ENCODE data around the gene RCOR1.

RCOR1 gene

GRCh38 chr14:102556098-102556677 is 36.3 kb upstream of the RCOR1 start:
- 94 to 96% methylated on average over 7 to 8 of the region's 14 CpGs for WGBS, 2 experiments (ENCODE audit: insufficient coverage in 2 of 2)

GRCh38 chr14:102557434-102558226 is 34.8 kb upstream of the RCOR1 start:
- Histone ChIP-seq H3K4me3 (ENCODE audit: extremely low read depth, insufficient read depth, low read length, poor library complexity, severe bottlenecking) (no peak overlapping the region), H3K9me3 (ENCODE audit: control insufficient read depth, low read length) (no peaks in the 10 kb centered on the region), H3K4me1 (ENCODE audit: control insufficient read depth, insufficient read depth, low read length, poor library complexity, severe bottlenecking) (peaks cover 2% of the 10 kb centered on the region), H3K36me3 (ENCODE audit: control insufficient read depth, insufficient read depth, low read length) (no peaks in the 10 kb centered on the region), H3K27ac (ENCODE audit: low read depth, low read length, severe bottlenecking) (no peak overlapping the region)
- 85 to 89% methylated on average over 8 to 11 of the region's 12 CpGs for WGBS, 2 experiments (ENCODE audit: insufficient coverage in 2 of 2)

More at GRCh38 chr14:102556098-102556677, 36.3 kb upstream of the RCOR1 start:
- Histone ChIP-seq H3K4me1 (ENCODE audit: control insufficient read depth, insufficient read depth, low read length, poor library complexity, severe bottlenecking) (peaks cover 10% of the 10 kb centered on the region), H3K36me3 (ENCODE audit: control insufficient read depth, insufficient read depth, low read length) (no peaks in the 10 kb centered on the region), H3K4me3 (ENCODE audit: extremely low read depth, insufficient read depth, low read length, poor library complexity, severe bottlenecking) (no peak overlapping the region), H3K9me3 (ENCODE audit: control insufficient read depth, low read length) (no peaks in the 10 kb centered on the region), H3K27ac (ENCODE audit: low read depth, low read length, severe bottlenecking) (no peak overlapping the region)

- WGBS, 2 experiments (ENCODE audit: insufficient coverage in 2 of 2) = 81 to 84% methylated on average over 4 of the region's 4 CpGs
- Histone ChIP-seq H3K4me3 (ENCODE audit: extremely low read depth, insufficient read depth, low read length, poor library complexity, severe bottlenecking) (no peak overlapping the region), H3K27ac (ENCODE audit: low read depth, low read length, severe bottlenecking) (no peak overlapping the region), H3K9me3 (ENCODE audit: control insufficient read depth, low read length) (no peaks in the 10 kb centered on the region), H3K4me1 (ENCODE audit: control insufficient read depth, insufficient read depth, low read length, poor library complexity, severe bottlenecking) (no peaks in the 10 kb centered on the region), H3K36me3 (ENCODE audit: control insufficient read depth, insufficient read depth, low read length) (no peaks in the 10 kb centered on the region)
These were observed 33.9 kb upstream of the RCOR1 start for GRCh38 chr14:102558556-102558955.

GRCh38 chr14:102560458-102561261 is 31.8 kb upstream of the RCOR1 start:
- H3K9me3 ChIP-seq (ENCODE audit: control insufficient read depth, low read length) = no peaks in the 10 kb centered on the region
- no peaks in the 10 kb centered on the region for H3K36me3 ChIP-seq (ENCODE audit: control insufficient read depth, insufficient read depth, low read length)
- 88 to 94% methylated on average over 10 of the region's 14 CpGs for WGBS, 2 experiments (ENCODE audit: insufficient coverage in 2 of 2)
- H3K4me3 ChIP-seq (ENCODE audit: extremely low read depth, insufficient read depth, low read length, poor library complexity, severe bottlenecking) = no peak overlapping the region
- H3K27ac ChIP-seq (ENCODE audit: low read depth, low read length, severe bottlenecking) = no peak overlapping the region
- no peaks in the 10 kb centered on the region for H3K4me1 ChIP-seq (ENCODE audit: control insufficient read depth, insufficient read depth, low read length, poor library complexity, severe bottlenecking)

GRCh38 chr14:102565331-102565887 is 27.0 kb upstream of the RCOR1 start:
- Histone ChIP-seq H3K4me3 (ENCODE audit: extremely low read depth, insufficient read depth, low read length, poor library complexity, severe bottlenecking) (no peak overlapping the region), H3K4me1 (ENCODE audit: control insufficient read depth, insufficient read depth, low read length, poor library complexity, severe bottlenecking) (peaks cover 6% of the 10 kb centered on the region), H3K27ac (ENCODE audit: low read depth, low read length, severe bottlenecking) (no peak overlapping the region), H3K36me3 (ENCODE audit: control insufficient read depth, insufficient read depth, low read length) (no peaks in the 10 kb centered on the region), H3K9me3 (ENCODE audit: control insufficient read depth, low read length) (no peaks in the 10 kb centered on the region)
- WGBS, 2 experiments (ENCODE audit: insufficient coverage in 2 of 2) = 76 to 100% methylated on average over 5 to 6 of the region's 10 CpGs

- Histone ChIP-seq H3K4me3 (ENCODE audit: extremely low read depth, insufficient read depth, low read length, poor library complexity, severe bottlenecking) (no peak overlapping the region), H3K36me3 (ENCODE audit: control insufficient read depth, insufficient read depth, low read length) (no peaks in the 10 kb centered on the region), H3K9me3 (ENCODE audit: control insufficient read depth, low read length) (no peaks in the 10 kb centered on the region), H3K4me1 (ENCODE audit: control insufficient read depth, insufficient read depth, low read length, poor library complexity, severe bottlenecking) (peaks cover 6% of the 10 kb centered on the region), H3K27ac (ENCODE audit: low read depth, low read length, severe bottlenecking) (no peak overlapping the region)
- 92 to 100% methylated on average over 3 to 4 of the region's 7 CpGs for WGBS, 2 experiments (ENCODE audit: insufficient coverage in 2 of 2)
These were observed 26.5 kb upstream of the RCOR1 start for GRCh38 chr14:102565959-102566358.

GRCh38 chr14:102568115-102568614 is 24.3 kb upstream of the RCOR1 start:
- Histone ChIP-seq H3K4me1 (ENCODE audit: control insufficient read depth, insufficient read depth, low read length, poor library complexity, severe bottlenecking) (peaks cover 8% of the 10 kb centered on the region), H3K9me3 (ENCODE audit: control insufficient read depth, low read length) (no peaks in the 10 kb centered on the region), H3K4me3 (ENCODE audit: extremely low read depth, insufficient read depth, low read length, poor library complexity, severe bottlenecking) (no peak overlapping the region), H3K27ac (ENCODE audit: low read depth, low read length, severe bottlenecking) (no peak overlapping the region), H3K36me3 (ENCODE audit: control insufficient read depth, insufficient read depth, low read length) (no peaks in the 10 kb centered on the region)
- WGBS, 2 experiments (ENCODE audit: insufficient coverage in 2 of 2) = 50 to 54% methylated on average over 5 to 7 of the region's 7 CpGs

GRCh38 chr14:102570334-102570995 is 22.0 kb upstream of the RCOR1 start:
- Histone ChIP-seq H3K36me3 (ENCODE audit: control insufficient read depth, insufficient read depth, low read length) (no peaks in the 10 kb centered on the region), H3K27ac (ENCODE audit: low read depth, low read length, severe bottlenecking) (no peak overlapping the region), H3K4me3 (ENCODE audit: extremely low read depth, insufficient read depth, low read length, poor library complexity, severe bottlenecking) (no peak overlapping the region), H3K9me3 (ENCODE audit: control insufficient read depth, low read length) (no peaks in the 10 kb centered on the region), H3K4me1 (ENCODE audit: control insufficient read depth, insufficient read depth, low read length, poor library complexity, severe bottlenecking) (peaks cover 26% of the 10 kb centered on the region)
- whole genome bisulfite sequencing, 2 experiments (ENCODE audit: insufficient coverage in 2 of 2) = 83 to 94% methylated on average over 8 of the region's 9 CpGs

GRCh38 chr14:102571043-102571442 is 21.4 kb upstream of the RCOR1 start:
- H3K9me3 ChIP-seq (ENCODE audit: control insufficient read depth, low read length) = no peaks in the 10 kb centered on the region
- H3K27ac ChIP-seq (ENCODE audit: low read depth, low read length, severe bottlenecking) = no peak overlapping the region
- H3K4me1 ChIP-seq (ENCODE audit: control insufficient read depth, insufficient read depth, low read length, poor library complexity, severe bottlenecking) = peaks cover 26% of the 10 kb centered on the region
- H3K4me3 ChIP-seq (ENCODE audit: extremely low read depth, insufficient read depth, low read length, poor library complexity, severe bottlenecking) = no peak overlapping the region
- WGBS, 2 experiments (ENCODE audit: insufficient coverage in 2 of 2) = 94 to 100% methylated on average over 2 of the region's 2 CpGs
- H3K36me3 ChIP-seq (ENCODE audit: control insufficient read depth, insufficient read depth, low read length) = no peaks in the 10 kb centered on the region

- Histone ChIP-seq H3K36me3 (ENCODE audit: control insufficient read depth, insufficient read depth, low read length) (no peaks in the 10 kb centered on the region), H3K9me3 (ENCODE audit: control insufficient read depth, low read length) (no peaks in the 10 kb centered on the region), H3K4me3 (ENCODE audit: extremely low read depth, insufficient read depth, low read length, poor library complexity, severe bottlenecking) (no peak overlapping the region), H3K27ac (ENCODE audit: low read depth, low read length, severe bottlenecking) (no peak overlapping the region), H3K4me1 (ENCODE audit: control insufficient read depth, insufficient read depth, low read length, poor library complexity, severe bottlenecking) (peaks cover 26% of the 10 kb centered on the region)
- WGBS, 2 experiments (ENCODE audit: insufficient coverage in 2 of 2) = 100% methylated on average over 4 of the region's 10 CpGs; no CpG with 5 or more reads in 1 of the 2 experiments
These were observed 20.9 kb upstream of the RCOR1 start for GRCh38 chr14:102571478-102572042.

Measured in mesodermal cell (in vitro differentiated cells).